ENCODE results near the gene CDK1. TPM values are rescaled to one million over a fixed set of nuclear protein-coding genes. Genes with fewer than 3 reads are reported as not detected.

The CDK1 gene
- total RNA-seq, 1 experiment from 2014 or later: 193 TPM

Other genes starting within 250 kb of the CDK1 start
- 14.8 and 16.5 TPM in 2 replicates for gene RHOBTB1, start 165.7 kb downstream of the CDK1 start, total RNA-seq (2014; rRNA removed; shearing (Covaris generic))